Measurements from ENCODE around the gene BICC1.

The BICC1 gene

GRCh38 chr10:58806970-58807628, 294.4 kb downstream of the BICC1 start:
- H3K9ac ChIP-seq, result no peak overlapping the region
- no peaks in the 10 kb centered on the region for H3K4me1 ChIP-seq (ENCODE audit: low read depth, poor library complexity, severe bottlenecking)
- H3K27ac ChIP-seq, result no peak overlapping the region
- no peak overlapping the region for H3K4me2 ChIP-seq
- no peaks in the 10 kb centered on the region for H3K27me3 ChIP-seq (ENCODE audit: insufficient read depth, low read depth)
- no peaks in the 10 kb centered on the region for H4K20me1 ChIP-seq (ENCODE audit: insufficient read depth)
- H3K36me3 ChIP-seq (ENCODE audit: insufficient read depth), result no peaks in the 10 kb centered on the region
- no peaks in the 10 kb centered on the region for H3K79me2 ChIP-seq (ENCODE audit: insufficient read depth, low read depth)
- H2AFZ ChIP-seq (ENCODE audit: low read depth), result no peak overlapping the region
- TF ChIP-seq, protein P1, sequence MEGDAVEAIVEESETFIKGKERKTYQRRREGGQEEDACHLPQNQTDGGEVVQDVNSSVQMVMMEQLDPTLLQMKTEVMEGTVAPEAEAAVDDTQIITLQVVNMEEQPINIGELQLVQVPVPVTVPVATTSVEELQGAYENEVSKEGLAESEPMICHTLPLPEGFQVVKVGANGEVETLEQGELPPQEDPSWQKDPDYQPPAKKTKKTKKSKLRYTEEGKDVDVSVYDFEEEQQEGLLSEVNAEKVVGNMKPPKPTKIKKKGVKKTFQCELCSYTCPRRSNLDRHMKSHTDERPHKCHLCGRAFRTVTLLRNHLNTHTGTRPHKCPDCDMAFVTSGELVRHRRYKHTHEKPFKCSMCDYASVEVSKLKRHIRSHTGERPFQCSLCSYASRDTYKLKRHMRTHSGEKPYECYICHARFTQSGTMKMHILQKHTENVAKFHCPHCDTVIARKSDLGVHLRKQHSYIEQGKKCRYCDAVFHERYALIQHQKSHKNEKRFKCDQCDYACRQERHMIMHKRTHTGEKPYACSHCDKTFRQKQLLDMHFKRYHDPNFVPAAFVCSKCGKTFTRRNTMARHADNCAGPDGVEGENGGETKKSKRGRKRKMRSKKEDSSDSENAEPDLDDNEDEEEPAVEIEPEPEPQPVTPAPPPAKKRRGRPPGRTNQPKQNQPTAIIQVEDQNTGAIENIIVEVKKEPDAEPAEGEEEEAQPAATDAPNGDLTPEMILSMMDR (conservative IDR thresholded peaks at IDR 0.05; ENCODE audit: low read depth, low read length), result no peak
- H3K4me3 ChIP-seq (IDR thresholded peaks at IDR 0.05; ENCODE audit: insufficient read depth, low read depth, low read length), result no peak overlapping the region

DNA sequence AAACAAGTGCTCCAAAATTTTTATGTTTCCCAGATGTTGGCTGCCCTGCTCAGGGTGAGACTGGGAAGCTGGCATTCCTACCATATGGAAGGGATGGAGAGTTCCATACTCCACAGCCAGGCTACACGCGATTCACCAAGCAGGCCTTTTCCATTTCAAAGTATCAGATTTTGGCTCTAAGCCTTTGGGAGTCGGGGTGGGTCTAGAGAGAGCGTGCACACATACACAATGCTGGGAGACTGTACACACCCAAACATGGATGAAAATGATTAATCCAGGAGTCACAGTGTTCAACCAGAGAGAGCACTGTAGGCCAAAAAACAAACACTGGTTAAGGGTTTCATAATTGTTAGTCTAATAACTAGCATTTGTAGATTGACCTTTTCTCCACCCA, 295.0 kb downstream of the BICC1 start:
- Histone ChIP-seq H3K79me2 (ENCODE audit: insufficient read depth, low read depth) (no peaks in the 10 kb centered on the region), H3K4me1 (ENCODE audit: low read depth, poor library complexity, severe bottlenecking) (no peaks in the 10 kb centered on the region), H3K9ac (no peak overlapping the region), H2AFZ (ENCODE audit: low read depth) (no peak overlapping the region), H3K27me3 (ENCODE audit: insufficient read depth, low read depth) (no peaks in the 10 kb centered on the region), H3K36me3 (ENCODE audit: insufficient read depth) (no peaks in the 10 kb centered on the region), H3K4me2 (no peak overlapping the region), H3K4me3 (IDR thresholded peaks at IDR 0.05; ENCODE audit: insufficient read depth, low read depth, low read length) (no peak overlapping the region), H3K27ac (no peak overlapping the region), H4K20me1 (ENCODE audit: insufficient read depth) (no peaks in the 10 kb centered on the region)
- TF ChIP-seq, protein P1 (conservative IDR thresholded peaks at IDR 0.05; ENCODE audit: low read depth, low read length), result no peak

DNA sequence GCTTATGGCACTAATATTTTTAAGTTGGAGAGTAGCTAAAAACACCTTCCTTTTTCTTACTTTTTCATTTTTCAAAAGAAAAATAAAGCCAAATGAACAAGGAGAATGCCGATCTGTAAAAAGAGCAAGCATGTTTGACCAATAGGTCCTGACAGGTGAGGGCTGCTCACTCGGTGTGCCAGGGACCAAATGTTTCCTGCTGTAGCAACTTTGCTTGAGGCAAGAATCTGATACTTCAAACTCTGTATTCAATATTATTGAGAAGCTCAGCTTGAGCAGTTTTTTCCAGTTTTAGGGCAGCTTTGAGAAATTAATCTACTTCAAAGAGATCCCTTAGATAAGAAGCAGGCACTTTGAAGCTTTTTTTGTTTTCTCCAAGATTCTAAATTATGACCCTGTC, 298.1 kb downstream of the BICC1 start:
- no peaks in the 10 kb centered on the region for H3K27me3 ChIP-seq (ENCODE audit: insufficient read depth, low read depth)
- no peak overlapping the region for H3K27ac ChIP-seq
- no peaks in the 10 kb centered on the region for H3K79me2 ChIP-seq (ENCODE audit: insufficient read depth, low read depth)
- H3K4me2 ChIP-seq, result no peak overlapping the region
- no peaks in the 10 kb centered on the region for H3K36me3 ChIP-seq (ENCODE audit: insufficient read depth)
- H3K4me3 ChIP-seq (IDR thresholded peaks at IDR 0.05; ENCODE audit: insufficient read depth, low read depth, low read length), result no peak overlapping the region
- no peaks in the 10 kb centered on the region for H3K4me1 ChIP-seq (ENCODE audit: low read depth, poor library complexity, severe bottlenecking)
- TF ChIP-seq, protein P1 (conservative IDR thresholded peaks at IDR 0.05; ENCODE audit: low read depth, low read length), result no peak
- no peak overlapping the region for H3K9ac ChIP-seq
- no peaks in the 10 kb centered on the region for H4K20me1 ChIP-seq (ENCODE audit: insufficient read depth)
- H2AFZ ChIP-seq (ENCODE audit: low read depth), result no peak overlapping the region

DNA sequence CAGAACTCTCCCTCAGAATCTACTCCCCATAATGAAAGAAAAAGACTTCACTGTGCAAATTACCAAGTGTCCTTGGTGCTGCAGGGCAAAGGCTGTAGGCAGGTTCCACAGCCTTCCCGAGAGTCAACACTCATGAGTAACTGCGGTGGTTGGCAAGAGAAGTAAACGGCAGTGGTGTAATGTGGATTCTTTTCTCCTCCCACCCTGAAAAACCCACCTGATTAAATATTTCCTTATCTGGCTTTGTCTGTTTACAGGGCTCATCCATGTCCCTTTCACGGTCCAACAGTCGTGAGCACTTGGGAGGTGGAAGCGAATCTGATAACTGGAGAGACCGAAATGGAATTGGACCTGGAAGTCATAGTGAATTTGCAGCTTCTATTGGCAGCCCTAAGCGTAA, 300.9 kb downstream of the BICC1 start:
- Histone ChIP-seq H3K36me3 (ENCODE audit: insufficient read depth) (no peaks in the 10 kb centered on the region), H4K20me1 (ENCODE audit: insufficient read depth) (no peaks in the 10 kb centered on the region), H3K4me2 (no peak overlapping the region), H3K27ac (no peak overlapping the region), H2AFZ (ENCODE audit: low read depth) (no peak overlapping the region), H3K9ac (no peak overlapping the region), H3K79me2 (ENCODE audit: insufficient read depth, low read depth) (no peaks in the 10 kb centered on the region), H3K4me1 (ENCODE audit: low read depth, poor library complexity, severe bottlenecking) (no peaks in the 10 kb centered on the region), H3K27me3 (ENCODE audit: insufficient read depth, low read depth) (no peaks in the 10 kb centered on the region), H3K4me3 (IDR thresholded peaks at IDR 0.05; ENCODE audit: insufficient read depth, low read depth, low read length) (no peak overlapping the region)
- TF ChIP-seq, protein P1 (conservative IDR thresholded peaks at IDR 0.05; ENCODE audit: low read depth, low read length), result no peak

Measured in KMS-11 (cell line).